Mucosa of descending colon (tissue), 3 donors: ENCODE results near the gene PTMA. TPM values are rescaled to one million over a fixed set of nuclear protein-coding genes. Genes with fewer than 3 reads are reported as not detected.

Experiments used
- ATAC-seq: fragments of 200-7000 bp; cut with Tn5 transposase; one replicate; pipeline ENCODE4 v1.9.1; 2020; ENCODE audit warnings: mild to moderate bottlenecking, moderate library complexity
- DNase-seq, 3 donors: peaks; one replicate each; pipeline ENCODE4 v3.0.0-alpha.2; 2020
- H3K36me3 ChIP-seq: fragments of 200-600 bp; one replicate; pipeline ENCODE4 v1.8.0; 2021; ENCODE audit warnings: low read depth, mild to moderate bottlenecking
- H3K4me1 ChIP-seq: fragments of 200-600 bp; one replicate; pipeline ENCODE4 v1.8.0; 2021; ENCODE audit warnings: low read depth, mild to moderate bottlenecking
- H3K4me3 ChIP-seq: fragments of 200-600 bp; one replicate; pipeline ENCODE4 v1.8.0; 2021; ENCODE audit warnings: mild to moderate bottlenecking
- H3K9me3 ChIP-seq: fragments of 200-600 bp; one replicate; pipeline ENCODE4 v1.8.0; 2021; ENCODE audit warnings: mild to moderate bottlenecking
- CTCF ChIP-seq: fragments of 200-600 bp; IDR thresholded peaks from one replicate; pipeline ENCODE4 v1.8.0; 2022; ENCODE audit warnings: antibody characterized with exemption, mild to moderate bottlenecking
- intact Hi-C, 2 donors: fragments of 100-400 bp; cut with DNase I in 1 of 2; cut with micrococcal nuclease in 1 of 2; formaldehyde crosslinking; loops; one replicate each; pipeline versions ENCODE4 v1.11.0 to v1.11.1; 2022; cut with DNase I, micrococcal nuclease
- total RNA-seq, 3 donors: library from RNA; stranded (reverse); fragmentation: NEBNext Ultra II Directional in 2 of 3; extraction: Animal tissue kit (Norgen Biotek cat#: 25700) in 2 of 3; gene quantifications; one replicate each; pipeline versions ENCODE4 v1.2.1 to v1.2.4, GENCODE V29; 2021 to 2023
- donor health status: DM: no; HTN: no; CAD: no; lungs with moderate emphysema.
- donor health status: DM: no; HTN: no; CAD: no.
- donor health status: DM: no; HTN: yes; CAD: no.

Gene PTMA
- total RNA-seq, 3 donors from 2014 or later = 838 to 1,158 (median 963) TPM

DNA sequence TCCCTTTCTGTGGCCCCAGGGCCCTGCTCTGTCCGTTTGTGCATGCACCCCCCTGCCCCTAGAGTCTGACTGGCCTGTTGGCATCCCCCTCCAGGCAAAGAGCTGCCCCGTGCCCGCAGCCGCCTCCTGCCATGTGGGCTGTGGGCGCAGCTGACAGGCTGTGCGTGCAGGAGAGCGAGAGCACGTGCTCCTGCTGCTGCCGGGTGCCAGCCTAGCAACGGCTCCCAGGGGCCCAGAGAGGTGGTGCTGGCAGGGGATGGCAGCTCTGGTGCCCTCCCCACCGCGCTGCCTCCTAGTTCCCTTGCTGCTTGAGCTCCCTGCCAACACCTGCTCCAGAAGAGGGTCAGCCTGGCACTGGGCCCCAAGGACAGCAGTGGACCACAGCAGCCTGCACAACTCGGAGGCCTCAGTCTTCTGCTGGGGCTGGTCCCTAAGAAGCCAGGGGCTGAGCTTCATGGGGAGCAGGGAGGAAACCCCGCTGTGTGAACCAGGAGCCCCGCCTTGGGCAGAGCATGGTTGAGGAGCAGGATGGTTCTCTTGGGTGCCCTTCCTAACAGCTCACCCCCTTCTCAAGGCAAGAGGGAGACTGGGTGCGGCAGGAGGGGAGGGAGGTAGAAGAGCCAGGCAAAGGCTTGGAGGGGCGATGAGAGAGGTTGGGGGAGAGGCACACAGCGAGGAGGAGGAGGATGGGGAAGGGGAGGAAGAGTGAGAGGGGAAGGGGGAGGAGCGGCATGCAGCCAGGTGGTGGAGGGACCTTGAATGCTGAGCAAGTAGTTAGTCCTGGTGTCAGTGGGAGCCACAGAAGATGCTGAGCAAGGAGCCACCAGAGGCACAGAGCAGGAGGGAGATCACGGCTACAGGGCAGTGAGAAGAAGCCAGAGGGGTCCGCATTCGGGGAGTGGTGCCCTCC is 23.8 kb upstream of the PTMA start:
- no peak for TF ChIP-seq CTCF
- DNase-seq (peak in 1 of 3 donors; percentile 23), ATAC-seq (no peak)
- Histone ChIP-seq H3K4me3 (no peak overlapping the region), H3K9me3 (no peaks in the 10 kb centered on the region), H3K4me1 (peaks cover 12% of the 10 kb centered on the region), H3K36me3 (no peaks in the 10 kb centered on the region)
- intact Hi-C loops = no loop called here

- H3K4me1 ChIP-seq = peaks cover 5% of the 10 kb centered on the region
- ATAC-seq (no peak), DNase-seq (no peak)
- TF ChIP-seq CTCF = no peak
- intact Hi-C loops = no loop called here
- H3K9me3 ChIP-seq = no peaks in the 10 kb centered on the region
- no peak overlapping the region for H3K4me3 ChIP-seq
- H3K36me3 ChIP-seq = no peaks in the 10 kb centered on the region
Measured at GRCh38 chr2:231685349-231686191, 22.8 kb upstream of the PTMA start.

DNA sequence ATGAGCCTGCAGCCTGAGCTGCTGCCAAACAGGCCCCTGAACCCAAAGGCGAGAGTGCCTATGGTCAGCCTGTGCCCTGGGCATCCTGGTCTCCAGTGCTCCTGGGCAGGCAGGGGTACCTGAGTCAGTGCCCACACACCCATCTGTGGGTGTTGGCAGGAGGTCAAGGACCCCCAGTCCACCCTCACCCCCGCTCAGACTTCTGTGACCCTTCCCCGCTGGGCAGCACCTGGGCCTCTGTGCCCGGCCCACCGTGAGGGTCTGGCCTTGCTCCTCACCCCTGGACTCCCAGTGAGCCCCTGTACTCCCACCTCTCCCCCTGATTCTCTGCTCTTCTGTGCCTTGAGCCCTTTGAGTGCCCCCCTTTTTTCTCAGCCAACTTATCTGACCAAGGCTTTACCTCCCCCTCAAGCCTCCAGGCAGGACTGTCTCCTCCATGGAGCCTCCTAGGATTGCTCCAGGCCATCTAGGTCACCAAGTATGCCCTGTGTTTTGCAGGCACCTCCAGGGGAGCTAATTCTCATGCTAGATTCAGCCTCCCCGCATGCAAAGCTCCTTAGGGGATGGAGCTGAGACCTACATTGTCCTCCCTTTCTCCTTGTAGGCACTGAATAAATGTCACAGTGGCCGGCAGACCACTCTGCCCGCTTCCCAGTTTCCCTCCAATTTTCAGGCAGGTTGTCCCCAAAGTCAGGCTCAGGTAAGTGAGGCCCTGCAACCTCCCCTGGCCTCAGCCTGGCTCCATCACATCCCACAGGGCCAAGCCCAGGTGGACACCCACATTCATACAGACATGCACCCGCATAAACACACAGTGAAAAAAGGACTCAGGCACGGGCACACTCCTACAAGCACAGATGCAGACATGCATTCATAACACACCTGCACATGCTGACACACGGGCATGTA is 21.9 kb upstream of the PTMA start:
- Histone ChIP-seq H3K4me1 (peaks cover 5% of the 10 kb centered on the region), H3K36me3 (no peaks in the 10 kb centered on the region), H3K4me3 (no peak overlapping the region), H3K9me3 (no peaks in the 10 kb centered on the region)
- intact Hi-C loops = no loop called here
- DNase-seq = no peak
- ATAC-seq = no peak
- TF ChIP-seq CTCF = no peak

DNA sequence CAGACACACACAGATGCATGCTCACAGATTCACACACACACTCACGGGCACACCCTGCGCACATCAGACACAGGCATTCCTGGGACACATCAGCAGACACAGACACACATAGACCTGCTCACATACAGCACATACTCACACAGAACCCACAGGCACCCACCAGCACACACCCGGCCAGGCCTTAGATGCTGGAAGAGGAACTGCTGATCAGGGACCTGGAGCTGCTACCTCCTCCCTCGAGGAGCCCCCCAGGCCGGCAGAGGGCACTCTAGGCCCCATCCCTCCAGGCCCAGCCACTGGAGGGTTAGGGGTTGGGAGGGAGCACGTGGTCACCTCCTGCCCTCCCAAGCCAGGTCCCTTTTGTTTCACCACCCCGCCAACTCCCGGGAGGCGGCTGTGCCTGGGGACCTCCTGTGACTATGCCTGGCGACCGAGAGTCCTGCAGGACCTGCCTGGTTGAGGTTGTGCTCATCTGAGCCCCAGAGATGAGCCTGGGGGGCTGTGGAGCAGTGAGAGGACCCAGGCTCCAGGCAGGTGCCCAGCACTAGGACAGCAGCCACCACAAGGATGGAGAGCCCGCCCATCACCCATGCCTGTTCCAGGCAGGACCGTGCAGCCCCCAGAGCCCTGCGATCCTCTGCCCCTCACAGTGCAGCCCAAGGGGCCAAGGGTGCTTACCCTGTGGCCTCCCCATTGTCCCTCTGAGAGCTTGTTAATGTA is 21.0 kb upstream of the PTMA start:
- Histone ChIP-seq H3K4me1 (peaks cover 2% of the 10 kb centered on the region), H3K36me3 (no peaks in the 10 kb centered on the region), H3K4me3 (no peak overlapping the region), H3K9me3 (no peaks in the 10 kb centered on the region)
- TF ChIP-seq CTCF = peak; percentile 26
- DNase-seq (peak; percentile 63 to 76 (median 73)), ATAC-seq (peak; percentile 71)
- intact Hi-C loops = no loop called here
